MM.1S (cell line): ENCODE results near the gene AKR1C3.

Experiments
- EZH2phosphoT487 ChIP-seq: fragments of 300-600 bp; sonication (generic); IDR thresholded peaks from 2 replicates; pipeline ENCODE4 v1.6.1; 2018; ENCODE audit warnings: antibody characterized with exemption, low read length
- TF ChIP-seq, protein P1 (sequence below): fragments of 300-600 bp; sonication (generic); IDR thresholded peaks from 2 replicates; pipeline ENCODE4 v1.5.1; 2016; ENCODE audit warnings: antibody characterized with exemption, low read length, mixed read lengths

DNA sequence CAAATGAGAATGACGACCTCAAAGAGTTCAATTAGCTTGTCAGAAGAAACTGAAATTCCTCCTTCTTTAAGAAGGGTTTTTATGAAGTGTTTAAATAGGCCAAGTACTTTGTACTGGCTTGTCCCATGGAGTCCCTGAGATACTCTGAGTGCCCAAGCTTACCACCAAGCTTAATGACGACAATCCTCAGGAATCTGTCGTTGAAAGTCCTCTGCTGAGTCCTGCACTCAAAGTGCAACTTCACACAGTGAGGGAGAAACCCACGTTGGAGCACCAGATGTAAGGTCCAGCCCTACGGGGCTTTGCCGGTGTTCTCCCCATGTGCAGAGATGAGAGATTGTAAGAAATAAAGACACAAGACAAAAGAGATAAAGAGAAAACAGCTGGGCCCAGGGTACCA is 47.8 kb upstream of the AKR1C3 start:
- TF ChIP-seq EZH2phosphoT487, result no peak
- TF ChIP-seq, protein P1, sequence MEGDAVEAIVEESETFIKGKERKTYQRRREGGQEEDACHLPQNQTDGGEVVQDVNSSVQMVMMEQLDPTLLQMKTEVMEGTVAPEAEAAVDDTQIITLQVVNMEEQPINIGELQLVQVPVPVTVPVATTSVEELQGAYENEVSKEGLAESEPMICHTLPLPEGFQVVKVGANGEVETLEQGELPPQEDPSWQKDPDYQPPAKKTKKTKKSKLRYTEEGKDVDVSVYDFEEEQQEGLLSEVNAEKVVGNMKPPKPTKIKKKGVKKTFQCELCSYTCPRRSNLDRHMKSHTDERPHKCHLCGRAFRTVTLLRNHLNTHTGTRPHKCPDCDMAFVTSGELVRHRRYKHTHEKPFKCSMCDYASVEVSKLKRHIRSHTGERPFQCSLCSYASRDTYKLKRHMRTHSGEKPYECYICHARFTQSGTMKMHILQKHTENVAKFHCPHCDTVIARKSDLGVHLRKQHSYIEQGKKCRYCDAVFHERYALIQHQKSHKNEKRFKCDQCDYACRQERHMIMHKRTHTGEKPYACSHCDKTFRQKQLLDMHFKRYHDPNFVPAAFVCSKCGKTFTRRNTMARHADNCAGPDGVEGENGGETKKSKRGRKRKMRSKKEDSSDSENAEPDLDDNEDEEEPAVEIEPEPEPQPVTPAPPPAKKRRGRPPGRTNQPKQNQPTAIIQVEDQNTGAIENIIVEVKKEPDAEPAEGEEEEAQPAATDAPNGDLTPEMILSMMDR, result no peak
